IPS DF 19.7 (cell line): ENCODE results near the gene CCDC179.

Experiments used
- DNase-seq: peaks from one replicate; pipeline ENCODE4 v3.0.0-alpha.2; 2013; ENCODE audit warnings: low read depth, low spot score

Gene CCDC179

GRCh38 chr11:22808571-22809197 lies 51.6 kb downstream of the CCDC179 start:
- DNase-seq = no peak

- DNase-seq = no peak
These were observed 52.3 kb downstream of the CCDC179 start for GRCh38 chr11:22807855-22808570.

GRCh38 chr11:22807391-22807790 lies 52.9 kb downstream of the CCDC179 start:
- no peak for DNase-seq

- no peak for DNase-seq
These were observed 57.4 kb downstream of the CCDC179 start for GRCh38 chr11:22802861-22803260.

GRCh38 chr11:22800482-22800881 lies 59.8 kb downstream of the CCDC179 start:
- DNase-seq = no peak

- no peak for DNase-seq
These were observed 61.4 kb downstream of the CCDC179 start for GRCh38 chr11:22798901-22799300.

- no peak for DNase-seq
These were observed 63.2 kb downstream of the CCDC179 start for GRCh38 chr11:22797047-22797446.
